Astrocyte (in vitro differentiated cells and primary cell): ENCODE measurements around the gene SEMA4B. TPM values are rescaled to one million over a fixed set of nuclear protein-coding genes. Genes with fewer than 3 reads are reported as not detected.
A peak's percentile ranks its signal among the peaks of the same experiment; 100 is the strongest.

Experiments used
- DNase-seq: peaks from one replicate; pipeline ENCODE4 v3.0.0-alpha.2; 2010; ENCODE audit warnings: low read depth
- FAIRE-seq: peaks from 2 replicates; lab custom pipeline; 2011; peaks lifted over from hg19 to GRCh38; lab: Jason Lieb, UNC
- H2AFZ ChIP-seq: 2 replicates; pipeline ENCODE4 v1.6.0; 2012; ENCODE audit warnings: low read depth, low read length, inconsistent platforms
- H3K27ac ChIP-seq: 2 replicates; pipeline ENCODE4 v1.5.1; 2011; ENCODE audit warnings: low read depth, low read length, inconsistent platforms
- H3K27me3 ChIP-seq: 2 replicates; pipeline ENCODE4 v1.6.0; 2011; ENCODE audit warnings: low read length, inconsistent platforms; ENCODE audit not compliant: insufficient read depth
- H3K36me3 ChIP-seq: 2 replicates; pipeline ENCODE4 v1.5.1; 2011; ENCODE audit warnings: low read length, inconsistent platforms; ENCODE audit not compliant: insufficient read depth
- H3K4me1 ChIP-seq: 2 replicates; pipeline ENCODE4 v1.5.1; 2011; ENCODE audit warnings: low read length, inconsistent platforms; ENCODE audit not compliant: insufficient read depth
- H3K4me2 ChIP-seq: 2 replicates; pipeline ENCODE4 v1.6.0; 2012; ENCODE audit warnings: low read length, inconsistent platforms
- H3K4me3 ChIP-seq: 2 replicates; pipeline ENCODE4 v1.5.1; 2011; ENCODE audit warnings: low read depth, mild to moderate bottlenecking, low read length, inconsistent platforms; ENCODE audit not compliant: insufficient read depth
- H3K79me2 ChIP-seq: 2 replicates; pipeline ENCODE4 v1.6.0; 2012; ENCODE audit warnings: mild to moderate bottlenecking, low read length, inconsistent platforms; ENCODE audit not compliant: insufficient read depth
- H3K9ac ChIP-seq: 2 replicates; pipeline ENCODE4 v1.6.0; 2012; ENCODE audit warnings: mild to moderate bottlenecking, low read length, inconsistent platforms
- H3K9me3 ChIP-seq: 2 replicates; pipeline ENCODE4 v1.5.1; 2012; ENCODE audit warnings: low read depth, mild to moderate bottlenecking, low read length, inconsistent platforms; ENCODE audit not compliant: insufficient read depth
- H4K20me1 ChIP-seq: 2 replicates; pipeline ENCODE4 v1.6.0; 2012; ENCODE audit warnings: low read length, inconsistent platforms; ENCODE audit not compliant: insufficient read depth
- H3K27ac Mint-ChIP-seq: one replicate; pipeline ENCODE4 v1.8.0; 2021; ENCODE audit warnings: mild to moderate bottlenecking, mixed read lengths; ENCODE audit not compliant: unreplicated experiment
- H3K27me3 Mint-ChIP-seq: one replicate; pipeline ENCODE4 v1.8.0; 2021; ENCODE audit warnings: low read depth, mixed read lengths; ENCODE audit not compliant: unreplicated experiment
- H3K36me3 Mint-ChIP-seq: one replicate; pipeline ENCODE4 v1.8.0; 2021; ENCODE audit warnings: low read depth, mixed read lengths; ENCODE audit not compliant: unreplicated experiment
- H3K4me1 Mint-ChIP-seq: one replicate; pipeline ENCODE4 v1.8.0; 2021; ENCODE audit warnings: low read depth, mixed read lengths; ENCODE audit not compliant: unreplicated experiment
- H3K4me3 Mint-ChIP-seq: one replicate; pipeline ENCODE4 v1.8.0; 2021; ENCODE audit warnings: mild to moderate bottlenecking, moderate library complexity, mixed read lengths; ENCODE audit not compliant: unreplicated experiment
- H3K9me3 Mint-ChIP-seq: one replicate; pipeline ENCODE4 v1.8.0; 2021; ENCODE audit warnings: mild to moderate bottlenecking, mixed read lengths; ENCODE audit not compliant: unreplicated experiment
- EZH2 ChIP-seq: IDR thresholded peaks from 2 replicates; pipeline ENCODE4 v1.6.1; 2012; ENCODE audit warnings: mild to moderate bottlenecking, low read length, inconsistent platforms; ENCODE audit not compliant: insufficient read depth
- total RNA-seq: library from RNA; stranded (reverse); gene quantifications from 2 replicates; pipeline ENCODE4 v1.2.1, GENCODE V29; 2021
- TF ChIP-seq, protein P1 (sequence below): IDR thresholded peaks from 2 replicates; pipeline ENCODE4 v1.5.1; 2011; ENCODE audit warnings: low read depth, mild to moderate bottlenecking, inconsistent platforms, low read length, moderate library complexity; ENCODE audit not compliant: insufficient read depth

SEMA4B gene
- total RNA-seq, 1 donor from 2014 or later = 9.9 TPM

DNA sequence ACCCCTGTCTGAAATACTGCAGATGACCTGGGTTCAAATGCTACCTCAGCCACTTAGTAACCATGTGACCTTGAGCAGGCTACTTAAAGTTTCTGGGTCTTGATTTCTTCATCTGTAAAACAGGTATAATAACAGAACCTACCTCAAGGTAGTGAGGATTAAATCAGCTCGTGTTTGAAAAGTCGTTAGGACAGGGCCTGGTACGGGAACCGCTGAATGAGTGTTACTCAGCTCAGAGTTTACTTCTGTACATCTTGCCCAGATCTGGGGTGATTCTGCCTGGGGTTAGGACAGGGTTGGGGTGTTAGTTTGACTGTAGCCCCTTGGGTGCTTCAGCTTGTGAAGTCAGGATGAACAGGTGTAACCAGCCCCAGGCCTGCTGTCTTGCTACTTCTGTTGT lies 1.8 kb downstream of the SEMA4B start:
- Mint-ChIP-seq H3K4me1 (no peaks in the 10 kb centered on the region), H3K4me3 (peak overlapping the region; percentile 79), H3K27ac (no peak overlapping the region), H3K9me3 (peaks cover 3% of the 10 kb centered on the region), H3K27me3 (peaks cover 11% of the 10 kb centered on the region), H3K36me3 (peaks cover 3% of the 10 kb centered on the region)
- Histone ChIP-seq H3K9me3 (no peaks in the 10 kb centered on the region), H3K27ac (no peak overlapping the region), H3K4me1 (peaks cover 16% of the 10 kb centered on the region), H3K36me3 (no peaks in the 10 kb centered on the region), H4K20me1 (peaks cover 30% of the 10 kb centered on the region), H3K4me2 (peak overlapping the region; percentile 98), H3K79me2 (peaks cover 21% of the 10 kb centered on the region), H3K27me3 (no peaks in the 10 kb centered on the region), H3K9ac (no peak overlapping the region), H3K4me3 (no peak overlapping the region), H2AFZ (no peak overlapping the region)
- FAIRE-seq = no peak
- TF ChIP-seq EZH2 = no peak
- TF ChIP-seq, protein P1, sequence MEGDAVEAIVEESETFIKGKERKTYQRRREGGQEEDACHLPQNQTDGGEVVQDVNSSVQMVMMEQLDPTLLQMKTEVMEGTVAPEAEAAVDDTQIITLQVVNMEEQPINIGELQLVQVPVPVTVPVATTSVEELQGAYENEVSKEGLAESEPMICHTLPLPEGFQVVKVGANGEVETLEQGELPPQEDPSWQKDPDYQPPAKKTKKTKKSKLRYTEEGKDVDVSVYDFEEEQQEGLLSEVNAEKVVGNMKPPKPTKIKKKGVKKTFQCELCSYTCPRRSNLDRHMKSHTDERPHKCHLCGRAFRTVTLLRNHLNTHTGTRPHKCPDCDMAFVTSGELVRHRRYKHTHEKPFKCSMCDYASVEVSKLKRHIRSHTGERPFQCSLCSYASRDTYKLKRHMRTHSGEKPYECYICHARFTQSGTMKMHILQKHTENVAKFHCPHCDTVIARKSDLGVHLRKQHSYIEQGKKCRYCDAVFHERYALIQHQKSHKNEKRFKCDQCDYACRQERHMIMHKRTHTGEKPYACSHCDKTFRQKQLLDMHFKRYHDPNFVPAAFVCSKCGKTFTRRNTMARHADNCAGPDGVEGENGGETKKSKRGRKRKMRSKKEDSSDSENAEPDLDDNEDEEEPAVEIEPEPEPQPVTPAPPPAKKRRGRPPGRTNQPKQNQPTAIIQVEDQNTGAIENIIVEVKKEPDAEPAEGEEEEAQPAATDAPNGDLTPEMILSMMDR = no peak
- no peak for DNase-seq

DNA sequence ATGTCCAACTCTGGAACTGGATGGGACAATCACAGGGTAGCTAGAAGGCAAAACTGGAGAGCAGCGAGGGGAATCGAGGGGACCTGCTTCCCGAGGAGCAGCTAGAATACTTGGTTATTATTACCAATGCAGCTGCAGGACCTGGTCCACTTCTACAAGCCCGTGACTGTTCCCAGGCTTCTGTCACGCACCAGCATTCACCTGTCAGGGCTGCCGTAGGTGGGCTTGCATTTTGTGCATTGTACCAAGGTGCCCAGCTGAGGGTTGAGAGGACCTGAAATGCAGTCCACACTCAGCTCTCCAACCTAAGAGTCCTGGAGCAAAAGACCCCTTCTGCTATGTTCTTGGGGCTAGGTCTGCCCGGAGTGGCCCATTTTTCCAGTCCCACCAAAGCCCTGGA lies 2.3 kb downstream of the SEMA4B start:
- H3K4me3 Mint-ChIP-seq = no peak overlapping the region

DNA sequence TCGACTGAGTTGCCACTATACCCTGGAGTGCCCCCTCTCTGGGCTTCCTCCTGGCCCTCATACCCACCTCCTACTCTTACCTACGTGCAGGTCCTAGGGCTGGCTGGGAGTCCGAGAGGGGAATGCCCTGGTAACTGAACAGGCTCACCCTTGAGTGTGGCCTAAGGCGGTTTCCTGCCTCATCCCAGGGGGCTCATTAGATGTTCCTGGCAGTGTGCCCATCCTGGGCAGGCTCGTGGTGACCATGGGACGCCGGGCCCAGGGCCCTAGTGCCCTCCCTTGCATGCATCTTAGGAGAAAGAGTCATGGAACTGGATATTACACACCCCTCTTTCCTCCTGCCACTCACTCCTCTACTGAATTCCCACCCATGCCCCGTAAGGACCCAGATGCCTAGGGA lies 2.8 kb downstream of the SEMA4B start:
- H3K4me1 ChIP-seq = peaks cover 16% of the 10 kb centered on the region
- no peak overlapping the region for H2AFZ ChIP-seq
- no peaks in the 10 kb centered on the region for H3K4me1 Mint-ChIP-seq
- H3K9me3 ChIP-seq = no peaks in the 10 kb centered on the region
- H3K4me3 Mint-ChIP-seq = no peak overlapping the region
- H3K9ac ChIP-seq = no peak overlapping the region
- peaks cover 3% of the 10 kb centered on the region for H3K9me3 Mint-ChIP-seq
- no peak overlapping the region for H3K4me2 ChIP-seq
- H3K27ac ChIP-seq = no peak overlapping the region
- no peaks in the 10 kb centered on the region for H3K36me3 ChIP-seq
- peaks cover 3% of the 10 kb centered on the region for H3K36me3 Mint-ChIP-seq
- H4K20me1 ChIP-seq = peaks cover 30% of the 10 kb centered on the region
- DNase-seq (no peak), FAIRE-seq (no peak)
- no peaks in the 10 kb centered on the region for H3K27me3 ChIP-seq
- H3K27ac Mint-ChIP-seq = no peak overlapping the region
- H3K79me2 ChIP-seq = peaks cover 21% of the 10 kb centered on the region
- TF ChIP-seq EZH2 = no peak
- TF ChIP-seq, protein P1 = no peak
- H3K27me3 Mint-ChIP-seq = peaks cover 11% of the 10 kb centered on the region
- H3K4me3 ChIP-seq = no peak overlapping the region

More for the DNA sequence above, 2.3 kb downstream of the SEMA4B start:
- TF ChIP-seq, protein P1 = no peak
- TF ChIP-seq EZH2 = no peak
- Histone ChIP-seq H4K20me1 (peaks cover 30% of the 10 kb centered on the region), H3K36me3 (no peaks in the 10 kb centered on the region), H3K9me3 (no peaks in the 10 kb centered on the region), H3K4me1 (peaks cover 16% of the 10 kb centered on the region), H3K27me3 (no peaks in the 10 kb centered on the region), H3K4me2 (no peak overlapping the region), H2AFZ (no peak overlapping the region), H3K9ac (no peak overlapping the region), H3K79me2 (peaks cover 21% of the 10 kb centered on the region), H3K4me3 (no peak overlapping the region), H3K27ac (no peak overlapping the region)
- FAIRE-seq (no peak), DNase-seq (no peak)
- peaks cover 3% of the 10 kb centered on the region for H3K9me3 Mint-ChIP-seq
- H3K27ac Mint-ChIP-seq = no peak overlapping the region
- no peaks in the 10 kb centered on the region for H3K4me1 Mint-ChIP-seq
- peaks cover 3% of the 10 kb centered on the region for H3K36me3 Mint-ChIP-seq
- peaks cover 11% of the 10 kb centered on the region for H3K27me3 Mint-ChIP-seq
